Measurements from ENCODE around the gene GALNT7.

Gene GALNT7

GRCh38 chr4:173270312-173271027, 101.9 kb downstream of the GALNT7 start:
- Histone ChIP-seq H3K4me1 (ENCODE audit: insufficient read depth, low read length) (no peaks in the 10 kb centered on the region), H3K4me3 (ENCODE audit: low read length) (no peak overlapping the region), H3K9me3 (ENCODE audit: low read length) (peaks cover 2% of the 10 kb centered on the region), H3K36me3 (ENCODE audit: insufficient read depth, low read length) (no peaks in the 10 kb centered on the region), H3K27me3 (ENCODE audit: insufficient read depth, low read length) (no peaks in the 10 kb centered on the region), H2AFZ (ENCODE audit: low read depth, low read length) (no peak overlapping the region)

- Histone ChIP-seq H3K27me3 (ENCODE audit: insufficient read depth, low read length) (no peaks in the 10 kb centered on the region), H3K4me1 (ENCODE audit: insufficient read depth, low read length) (no peaks in the 10 kb centered on the region), H3K9me3 (ENCODE audit: low read length) (peaks cover 2% of the 10 kb centered on the region), H3K36me3 (ENCODE audit: insufficient read depth, low read length) (no peaks in the 10 kb centered on the region), H3K4me3 (ENCODE audit: low read length) (no peak overlapping the region), H2AFZ (ENCODE audit: low read depth, low read length) (no peak overlapping the region)
Measured at GRCh38 chr4:173272314-173272713, 103.7 kb downstream of the GALNT7 start.

- no peak overlapping the region for H2AFZ ChIP-seq (ENCODE audit: low read depth, low read length)
- H3K36me3 ChIP-seq (ENCODE audit: insufficient read depth, low read length): no peaks in the 10 kb centered on the region
- peaks cover 2% of the 10 kb centered on the region for H3K9me3 ChIP-seq (ENCODE audit: low read length)
- no peak overlapping the region for H3K4me3 ChIP-seq (ENCODE audit: low read length)
- no peaks in the 10 kb centered on the region for H3K4me1 ChIP-seq (ENCODE audit: insufficient read depth, low read length)
- H3K27me3 ChIP-seq (ENCODE audit: insufficient read depth, low read length): no peaks in the 10 kb centered on the region
Measured at GRCh38 chr4:173272996-173273395, 104.4 kb downstream of the GALNT7 start.

GRCh38 chr4:173273941-173274340, 105.3 kb downstream of the GALNT7 start:
- H3K4me3 ChIP-seq (ENCODE audit: low read length): no peak overlapping the region

GRCh38 chr4:173274744-173275143, 106.1 kb downstream of the GALNT7 start:
- no peak overlapping the region for H3K4me3 ChIP-seq (ENCODE audit: low read length)
- H2AFZ ChIP-seq (ENCODE audit: low read depth, low read length): no peak overlapping the region
- H3K27me3 ChIP-seq (ENCODE audit: insufficient read depth, low read length): no peaks in the 10 kb centered on the region
- H3K9me3 ChIP-seq (ENCODE audit: low read length): no peaks in the 10 kb centered on the region
- no peaks in the 10 kb centered on the region for H3K4me1 ChIP-seq (ENCODE audit: insufficient read depth, low read length)
- H3K36me3 ChIP-seq (ENCODE audit: insufficient read depth, low read length): no peaks in the 10 kb centered on the region

More at GRCh38 chr4:173273941-173274340, 105.3 kb downstream of the GALNT7 start:
- Histone ChIP-seq H2AFZ (ENCODE audit: low read depth, low read length) (no peak overlapping the region), H3K27me3 (ENCODE audit: insufficient read depth, low read length) (no peaks in the 10 kb centered on the region), H3K9me3 (ENCODE audit: low read length) (no peaks in the 10 kb centered on the region), H3K4me1 (ENCODE audit: insufficient read depth, low read length) (no peaks in the 10 kb centered on the region), H3K36me3 (ENCODE audit: insufficient read depth, low read length) (no peaks in the 10 kb centered on the region)

GRCh38 chr4:173275150-173275549, 106.5 kb downstream of the GALNT7 start:
- Histone ChIP-seq H3K9me3 (ENCODE audit: low read length) (no peaks in the 10 kb centered on the region), H3K4me3 (ENCODE audit: low read length) (no peak overlapping the region), H3K4me1 (ENCODE audit: insufficient read depth, low read length) (no peaks in the 10 kb centered on the region)

GRCh38 chr4:173277340-173277739, 108.7 kb downstream of the GALNT7 start:
- Histone ChIP-seq H3K9me3 (ENCODE audit: low read length) (peaks cover 2% of the 10 kb centered on the region), H2AFZ (ENCODE audit: low read depth, low read length) (no peak overlapping the region), H3K4me1 (ENCODE audit: insufficient read depth, low read length) (no peaks in the 10 kb centered on the region), H3K27me3 (ENCODE audit: insufficient read depth, low read length) (no peaks in the 10 kb centered on the region), H3K4me3 (ENCODE audit: low read length) (no peak overlapping the region), H3K36me3 (ENCODE audit: insufficient read depth, low read length) (no peaks in the 10 kb centered on the region)

More at GRCh38 chr4:173275150-173275549, 106.5 kb downstream of the GALNT7 start:
- no peaks in the 10 kb centered on the region for H3K36me3 ChIP-seq (ENCODE audit: insufficient read depth, low read length)
- no peak overlapping the region for H2AFZ ChIP-seq (ENCODE audit: low read depth, low read length)
- H3K27me3 ChIP-seq (ENCODE audit: insufficient read depth, low read length): no peaks in the 10 kb centered on the region

GRCh38 chr4:173280998-173281397, 112.4 kb downstream of the GALNT7 start:
- Histone ChIP-seq H3K27me3 (ENCODE audit: insufficient read depth, low read length) (no peaks in the 10 kb centered on the region), H3K4me3 (ENCODE audit: low read length) (no peak overlapping the region), H2AFZ (ENCODE audit: low read depth, low read length) (no peak overlapping the region), H3K9me3 (ENCODE audit: low read length) (peaks cover 6% of the 10 kb centered on the region), H3K36me3 (ENCODE audit: insufficient read depth, low read length) (no peaks in the 10 kb centered on the region), H3K4me1 (ENCODE audit: insufficient read depth, low read length) (no peaks in the 10 kb centered on the region)

GRCh38 chr4:173281406-173282255, 113.0 kb downstream of the GALNT7 start:
- Histone ChIP-seq H2AFZ (ENCODE audit: low read depth, low read length) (no peak overlapping the region), H3K36me3 (ENCODE audit: insufficient read depth, low read length) (no peaks in the 10 kb centered on the region), H3K27me3 (ENCODE audit: insufficient read depth, low read length) (no peaks in the 10 kb centered on the region), H3K9me3 (ENCODE audit: low read length) (peaks cover 12% of the 10 kb centered on the region), H3K4me3 (ENCODE audit: low read length) (no peak overlapping the region), H3K4me1 (ENCODE audit: insufficient read depth, low read length) (no peaks in the 10 kb centered on the region)

GRCh38 chr4:173282256-173282562, 113.6 kb downstream of the GALNT7 start:
- H3K36me3 ChIP-seq (ENCODE audit: insufficient read depth, low read length): no peaks in the 10 kb centered on the region
- H3K27me3 ChIP-seq (ENCODE audit: insufficient read depth, low read length): no peaks in the 10 kb centered on the region
- H2AFZ ChIP-seq (ENCODE audit: low read depth, low read length): no peak overlapping the region
- H3K9me3 ChIP-seq (ENCODE audit: low read length): peaks cover 12% of the 10 kb centered on the region
- H3K4me3 ChIP-seq (ENCODE audit: low read length): no peak overlapping the region
- H3K4me1 ChIP-seq (ENCODE audit: insufficient read depth, low read length): no peaks in the 10 kb centered on the region

- H3K4me1 ChIP-seq (ENCODE audit: insufficient read depth, low read length): no peaks in the 10 kb centered on the region
- no peak overlapping the region for H3K4me3 ChIP-seq (ENCODE audit: low read length)
- H3K27me3 ChIP-seq (ENCODE audit: insufficient read depth, low read length): no peaks in the 10 kb centered on the region
- no peaks in the 10 kb centered on the region for H3K36me3 ChIP-seq (ENCODE audit: insufficient read depth, low read length)
- H3K9me3 ChIP-seq (ENCODE audit: low read length): peaks cover 14% of the 10 kb centered on the region
- H2AFZ ChIP-seq (ENCODE audit: low read depth, low read length): no peak overlapping the region
Measured at GRCh38 chr4:173282626-173283025, 114.0 kb downstream of the GALNT7 start.

GRCh38 chr4:173284463-173284862, 115.9 kb downstream of the GALNT7 start:
- H3K27me3 ChIP-seq (ENCODE audit: insufficient read depth, low read length): no peaks in the 10 kb centered on the region
- no peaks in the 10 kb centered on the region for H3K36me3 ChIP-seq (ENCODE audit: insufficient read depth, low read length)
- peaks cover 14% of the 10 kb centered on the region for H3K9me3 ChIP-seq (ENCODE audit: low read length)
- H3K4me1 ChIP-seq (ENCODE audit: insufficient read depth, low read length): no peaks in the 10 kb centered on the region
- H3K4me3 ChIP-seq (ENCODE audit: low read length): no peak overlapping the region
- no peak overlapping the region for H2AFZ ChIP-seq (ENCODE audit: low read depth, low read length)

- no peak overlapping the region for H3K4me3 ChIP-seq (ENCODE audit: low read length)
- no peaks in the 10 kb centered on the region for H3K4me1 ChIP-seq (ENCODE audit: insufficient read depth, low read length)
- no peaks in the 10 kb centered on the region for H3K36me3 ChIP-seq (ENCODE audit: insufficient read depth, low read length)
- no peak overlapping the region for H2AFZ ChIP-seq (ENCODE audit: low read depth, low read length)
- peaks cover 12% of the 10 kb centered on the region for H3K9me3 ChIP-seq (ENCODE audit: low read length)
- no peaks in the 10 kb centered on the region for H3K27me3 ChIP-seq (ENCODE audit: insufficient read depth, low read length)
Measured at GRCh38 chr4:173287486-173287885, 118.9 kb downstream of the GALNT7 start.
